H1 (cell line): Measurements from ENCODE around the gene LRRFIP1. TPM values are rescaled to one million over a fixed set of nuclear protein-coding genes. Genes with fewer than 3 reads are reported as not detected.

ENCODE experiments used
- NANOG ChIP-seq: IDR thresholded peaks from 2 replicates; pipeline ENCODE4 v1.6.1; 2011; ENCODE audit warnings: low read length, low read depth, mild to moderate bottlenecking, inconsistent platforms; ENCODE audit not compliant: insufficient read depth, poor library complexity, severe bottlenecking
- SAP30 ChIP-seq: fragments of 300-600 bp; sonication (generic); IDR thresholded peaks from 2 replicates; pipeline ENCODE4 v1.7.1; 2012; ENCODE audit warnings: low read length, moderate library complexity, mild to moderate bottlenecking, inconsistent platforms; ENCODE audit not compliant: insufficient read depth, insufficient replicate concordance
- polyA plus RNA-seq, 7 experiments: library from polyadenylated mRNA; depleted of rRNA in 3 of 7; stranded (reverse) in 5 of 7; unstranded in 2 of 7; fragments of >200 nt in 5 of 7; fragments of 200-250 nt in 2 of 7; gene quantifications; 1 replicate in 5 of 7; 2 replicates in 1 of 7; 4 replicates in 1 of 7; pipeline versions ENCODE4 v1.2.1 to v1.2.3, GENCODE V29; 2011 to 2013; ENCODE audit warnings: missing spikeins in 2 of 7, mixed read lengths in 2 of 7
- total RNA-seq: library from RNA; stranded (reverse); fragmentation: NEBNext Ultra II Directional; extraction: Animal tissue kit (Norgen Biotek cat#: 25700); gene quantifications from 2 replicates; pipeline ENCODE4 v1.2.1, GENCODE V29; 2021

Gene LRRFIP1
- total and polyA plus RNA-seq, 2 of the 8 experiments (the other 6 are each of a cell fraction or from before 2014, with no cell fraction given), result 12.1 to 75.8 TPM

- no peak for TF ChIP-seq NANOG
- TF ChIP-seq SAP30, result no peak
These were observed 33.1 kb downstream of the LRRFIP1 start (continued) for GRCh38 chr2:237660381-237660900.
